ENCODE results near the gene ACTRT3. TPM values are rescaled to one million over a fixed set of nuclear protein-coding genes. Genes with fewer than 3 reads are reported as not detected.
"Not testable (repeated sequence)": the region's sequence is repeated elsewhere in the genome, so short reads cannot be mapped to it uniquely, and the experiment has no call there.

ACTRT3 gene
- total RNA-seq, 1 experiment from 2014 or later: 2.9 TPM

- peak; percentile 91 for DNase-seq (ENCODE audit: low read depth)
Measured at GRCh38 chr3:169772897-169773816, 3.8 kb upstream of the ACTRT3 start, which contains the start of gene MYNN. Gene MYNN (plus strand): TSS chr3:169773396. CDS start chr3:169774296, 900 bp downstream.

- peak; percentile 91 for DNase-seq (ENCODE audit: low read depth)
Measured at GRCh38 chr3:169772305-169772896, 3.0 kb upstream of the ACTRT3 start.

DNA sequence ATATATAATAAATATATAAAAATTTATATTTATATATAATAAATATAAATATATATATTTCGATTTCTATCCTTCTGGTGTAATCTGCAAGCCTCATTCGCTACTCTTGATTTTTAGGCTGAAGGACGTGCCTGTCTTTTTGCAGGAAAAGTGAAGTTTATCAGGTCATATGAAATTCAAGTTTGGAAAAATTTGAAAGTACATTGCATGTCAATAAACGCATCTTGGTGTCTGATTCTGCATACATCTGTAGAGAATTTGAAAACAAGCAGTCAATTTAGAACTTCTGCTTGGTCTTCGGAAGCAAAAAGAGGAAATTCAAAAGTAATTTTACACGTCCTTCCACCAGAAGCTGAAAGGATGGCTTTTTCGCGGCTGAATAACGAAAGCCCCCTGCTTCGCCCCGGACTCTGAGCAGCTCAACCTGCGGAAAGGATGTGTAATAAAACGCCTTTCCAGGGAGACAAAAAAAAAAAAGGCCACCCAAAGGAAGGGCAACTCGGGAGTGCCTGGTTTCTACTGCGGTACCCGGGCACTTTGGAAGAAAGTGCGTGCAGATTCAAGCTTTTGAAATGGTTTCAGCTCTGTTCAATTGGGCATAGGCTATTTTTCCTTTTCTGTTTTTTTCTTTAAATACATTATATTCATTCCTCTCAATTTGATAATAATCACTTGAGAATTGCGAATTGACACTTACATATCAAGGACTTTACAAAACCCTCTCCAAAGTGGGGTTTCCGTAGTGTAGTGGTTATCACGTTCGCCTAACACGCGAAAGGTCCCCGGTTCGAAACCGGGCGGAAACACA lies 2.3 kb upstream of the ACTRT3 start:
- peak; percentile 82 for DNase-seq (ENCODE audit: low read depth)

- DNase-seq (ENCODE audit: low read depth): peak; percentile 94
Measured at GRCh38 chr3:169764882-169765612, 4.3 kb downstream of the ACTRT3 start, which contains the start of gene TERC. Gene TERC (minus strand): TSS chr3:169765060.

GRCh38 chr3:169764312-169764881 lies 5.0 kb downstream of the ACTRT3 start:
- DNase-seq (ENCODE audit: low read depth): peak; percentile 76

GRCh38 chr3:169760479-169760878 lies 8.9 kb downstream of the ACTRT3 start:
- peak; percentile 84 for DNase-seq (ENCODE audit: low read depth)

GRCh38 chr3:169759256-169759655 lies 10.1 kb downstream of the ACTRT3 start:
- peak; percentile 66 for DNase-seq (ENCODE audit: low read depth)

DNA sequence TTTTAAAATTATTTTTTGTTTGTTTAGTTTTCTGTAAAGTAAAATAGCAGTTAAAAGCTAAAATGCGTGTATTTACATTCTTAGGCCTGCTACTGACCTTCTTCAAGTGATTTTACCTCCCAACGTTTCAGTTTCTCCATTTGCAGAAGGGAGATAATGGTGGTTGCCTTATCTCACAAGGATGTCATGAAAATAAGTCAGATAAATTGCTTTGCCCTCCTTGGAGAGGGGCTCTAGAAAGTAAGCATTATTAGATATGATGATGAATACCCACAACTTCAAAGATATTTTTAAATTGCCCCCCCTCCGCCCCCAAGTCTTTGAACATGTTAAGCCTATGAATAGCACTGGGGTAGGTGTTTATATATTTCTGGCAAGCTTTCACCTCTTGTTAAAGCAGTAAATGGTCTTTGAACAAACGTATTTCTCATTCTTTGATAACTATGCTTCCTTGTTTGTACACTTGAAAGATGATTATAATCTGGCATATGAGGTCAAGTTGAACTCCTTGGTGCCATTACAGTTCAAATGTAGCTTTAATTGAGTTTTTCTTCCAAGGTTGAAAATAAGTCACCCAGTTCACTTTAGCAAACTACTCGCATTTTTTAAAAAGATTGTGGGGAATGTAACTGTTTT lies 10.9 kb downstream of the ACTRT3 start:
- no peak for DNase-seq (ENCODE audit: low read depth)

GRCh38 chr3:169755488-169755887 lies 13.9 kb downstream of the ACTRT3 start:
- no peak for DNase-seq (ENCODE audit: low read depth)

DNA sequence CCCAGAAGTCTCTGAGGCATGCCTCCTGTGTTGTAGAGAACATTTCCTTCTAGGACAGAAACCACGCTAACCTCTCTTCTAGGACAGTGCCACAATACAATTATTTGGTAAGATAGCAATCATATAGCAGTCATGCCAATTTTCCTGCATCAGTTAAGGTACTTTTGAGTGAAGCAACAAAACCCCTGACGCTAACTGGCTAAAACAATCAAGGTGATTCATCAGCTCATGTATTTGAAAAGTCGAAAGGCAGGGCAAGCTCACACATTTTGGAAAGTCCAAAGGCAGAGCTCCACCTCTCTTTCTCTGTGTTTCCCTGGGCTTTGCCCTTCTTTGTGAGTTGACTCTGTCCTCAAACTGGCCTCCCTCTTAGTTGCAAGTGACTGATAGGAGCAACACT lies 14.7 kb downstream of the ACTRT3 start:
- DNase-seq (ENCODE audit: low read depth): no peak

GRCh38 chr3:169751875-169752274 lies 17.5 kb downstream of the ACTRT3 start:
- DNase-seq (ENCODE audit: low read depth): no peak

- no peak for DNase-seq (ENCODE audit: low read depth)
Measured at GRCh38 chr3:169750665-169751064, 18.7 kb downstream of the ACTRT3 start.

GRCh38 chr3:169748670-169749069 lies 20.7 kb downstream of the ACTRT3 start:
- no peak for DNase-seq (ENCODE audit: low read depth)

GRCh38 chr3:169746924-169747323 lies 22.4 kb downstream of the ACTRT3 start:
- no peak for DNase-seq (ENCODE audit: low read depth)

- peak; percentile 37 for DNase-seq (ENCODE audit: low read depth)
Measured at GRCh38 chr3:169744366-169745054, 24.9 kb downstream of the ACTRT3 start.

- no peak for DNase-seq (ENCODE audit: low read depth)
Measured at GRCh38 chr3:169739067-169739466, 30.3 kb downstream of the ACTRT3 start.

DNA sequence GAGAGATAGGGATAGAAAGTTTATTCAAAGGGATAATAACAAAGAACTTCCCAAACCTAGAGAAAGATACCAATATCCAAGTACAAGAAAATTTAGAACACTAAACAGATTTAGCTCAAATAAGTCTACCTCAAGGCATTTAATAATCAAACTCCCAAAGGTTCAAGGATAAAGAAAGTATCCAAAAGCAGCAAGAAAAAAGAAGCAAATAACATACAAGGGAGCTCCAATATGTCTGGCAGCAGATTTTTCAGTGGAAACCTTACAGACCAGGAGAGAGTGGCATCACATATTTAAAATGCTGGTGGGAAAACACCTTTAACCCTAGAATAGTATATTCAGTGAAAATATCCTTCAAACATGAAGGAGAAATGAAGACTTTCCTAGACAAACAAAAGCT lies 37.5 kb downstream of the ACTRT3 start:
- not testable (repeated sequence) for DNase-seq (ENCODE audit: low read depth)

GRCh38 chr3:169722724-169723123 lies 46.6 kb downstream of the ACTRT3 start:
- no peak for DNase-seq (ENCODE audit: low read depth)

- not testable (repeated sequence) for DNase-seq (ENCODE audit: low read depth)
Measured at GRCh38 chr3:169718415-169718814, 50.9 kb downstream of the ACTRT3 start.

All from M059J (cell line).